Parathyroid adenoma (tissue), 2 donors: ENCODE results near the gene AGBL1.

Experiments
- H2AFZ ChIP-seq: fragments of 300-600 bp; sonication (generic); one replicate; pipeline ENCODE4 v1.7.0; 2017; ENCODE audit warnings: antibody characterized with exemption, mild to moderate bottlenecking
- H3K27ac ChIP-seq: fragments of 300-600 bp; sonication (generic); one replicate; pipeline ENCODE4 v1.7.0; 2017
- H3K27me3 ChIP-seq: fragments of 300-600 bp; sonication (generic); one replicate; pipeline ENCODE4 v1.7.0; 2017; ENCODE audit warnings: low read length; ENCODE audit not compliant: control insufficient read depth, insufficient read depth
- H3K36me3 ChIP-seq: fragments of 300-600 bp; sonication (generic); one replicate; pipeline ENCODE4 v1.7.0; 2017; ENCODE audit warnings: low read length; ENCODE audit not compliant: control insufficient read depth, insufficient read depth
- H3K4me1 ChIP-seq: fragments of 300-600 bp; sonication (generic); one replicate; pipeline ENCODE4 v1.7.0; 2017; ENCODE audit warnings: control low read depth
- H3K4me2 ChIP-seq: fragments of 300-600 bp; sonication (generic); one replicate; pipeline ENCODE4 v1.7.0; 2017; ENCODE audit warnings: low read length
- H3K4me3 ChIP-seq: fragments of 300-600 bp; sonication (generic); one replicate; pipeline ENCODE4 v1.7.0; 2017; ENCODE audit warnings: low read depth, low read length
- H3K79me2 ChIP-seq: fragments of 300-600 bp; sonication (generic); one replicate; pipeline ENCODE4 v1.7.0; 2017; ENCODE audit warnings: control low read depth
- H3K9ac ChIP-seq: fragments of 300-600 bp; sonication (generic); one replicate; pipeline ENCODE4 v1.7.0; 2017; ENCODE audit warnings: mild to moderate bottlenecking
- H3K9me3 ChIP-seq: fragments of 300-600 bp; sonication (generic); one replicate; pipeline ENCODE4 v1.7.0; 2017; ENCODE audit warnings: low read length; ENCODE audit not compliant: control insufficient read depth
- CTCF ChIP-seq: fragments of 300-600 bp; sonication (generic); IDR thresholded peaks from one replicate; pipeline ENCODE4 v1.7.0; 2017; ENCODE audit warnings: antibody characterized with exemption, mild to moderate bottlenecking
- donor health status: primary hyperparathyroidism.

AGBL1 gene

GRCh38 chr15:86772369-86773059, 692.8 kb downstream of the AGBL1 start:
- H3K27ac ChIP-seq: no peak overlapping the region
- H3K4me2 ChIP-seq: no peak overlapping the region
- no peak overlapping the region for H2AFZ ChIP-seq
- no peaks in the 10 kb centered on the region for H3K4me1 ChIP-seq
- H3K9ac ChIP-seq: no peak overlapping the region
- TF ChIP-seq CTCF: no peak
- no peaks in the 10 kb centered on the region for H3K9me3 ChIP-seq
- no peaks in the 10 kb centered on the region for H3K79me2 ChIP-seq
- no peaks in the 10 kb centered on the region for H3K36me3 ChIP-seq
- H3K27me3 ChIP-seq: no peaks in the 10 kb centered on the region
- no peak overlapping the region for H3K4me3 ChIP-seq

GRCh38 chr15:86773736-86774135, 694.1 kb downstream of the AGBL1 start:
- Histone ChIP-seq H3K27ac (no peak overlapping the region), H3K4me3 (no peak overlapping the region)

GRCh38 chr15:86776145-86776544, 696.5 kb downstream of the AGBL1 start:
- Histone ChIP-seq H3K4me1 (no peaks in the 10 kb centered on the region), H3K27me3 (no peaks in the 10 kb centered on the region), H3K9ac (no peak overlapping the region), H3K4me3 (no peak overlapping the region), H3K27ac (no peak overlapping the region), H3K4me2 (no peak overlapping the region), H3K36me3 (no peaks in the 10 kb centered on the region), H3K9me3 (no peaks in the 10 kb centered on the region), H2AFZ (no peak overlapping the region), H3K79me2 (no peaks in the 10 kb centered on the region)
- TF ChIP-seq CTCF: no peak

More at GRCh38 chr15:86773736-86774135, 694.1 kb downstream of the AGBL1 start:
- Histone ChIP-seq H2AFZ (no peak overlapping the region), H3K27me3 (no peaks in the 10 kb centered on the region), H3K9ac (no peak overlapping the region), H3K79me2 (no peaks in the 10 kb centered on the region), H3K9me3 (no peaks in the 10 kb centered on the region), H3K36me3 (no peaks in the 10 kb centered on the region), H3K4me2 (no peak overlapping the region), H3K4me1 (no peaks in the 10 kb centered on the region)
- TF ChIP-seq CTCF: no peak

GRCh38 chr15:86796521-86796920, 716.9 kb downstream of the AGBL1 start:
- Histone ChIP-seq H2AFZ (no peak overlapping the region), H3K36me3 (no peaks in the 10 kb centered on the region), H3K9ac (no peak overlapping the region), H3K4me1 (no peaks in the 10 kb centered on the region), H3K79me2 (no peaks in the 10 kb centered on the region), H3K27ac (no peak overlapping the region), H3K9me3 (no peaks in the 10 kb centered on the region), H3K4me2 (no peak overlapping the region), H3K27me3 (no peaks in the 10 kb centered on the region), H3K4me3 (no peak overlapping the region)
- TF ChIP-seq CTCF: no peak

DNA sequence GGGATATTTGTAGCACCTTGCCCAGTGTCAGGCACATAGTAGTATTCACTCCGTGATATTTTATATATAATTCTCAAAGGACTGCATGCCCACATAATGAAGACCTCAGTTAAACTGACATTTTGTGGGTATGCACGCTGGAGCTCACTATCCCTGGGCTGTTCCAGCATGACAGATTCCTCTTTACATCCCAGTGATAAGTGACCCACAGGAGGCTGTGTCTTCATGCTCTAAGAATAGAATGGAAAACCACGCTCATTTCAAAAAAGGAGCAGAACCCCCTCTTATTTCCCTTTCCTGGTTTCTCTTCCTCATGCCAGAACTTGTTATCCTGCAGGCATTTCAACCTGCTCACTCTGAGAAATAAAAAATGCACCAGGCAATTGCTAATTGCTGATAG, 717.5 kb downstream of the AGBL1 start:
- no peaks in the 10 kb centered on the region for H3K36me3 ChIP-seq
- H3K4me1 ChIP-seq: no peaks in the 10 kb centered on the region
- no peaks in the 10 kb centered on the region for H3K9me3 ChIP-seq
- no peak overlapping the region for H2AFZ ChIP-seq
- H3K4me3 ChIP-seq: no peak overlapping the region
- H3K79me2 ChIP-seq: no peaks in the 10 kb centered on the region
- no peak overlapping the region for H3K9ac ChIP-seq
- H3K27me3 ChIP-seq: no peaks in the 10 kb centered on the region
- no peak overlapping the region for H3K4me2 ChIP-seq
- TF ChIP-seq CTCF: no peak
- H3K27ac ChIP-seq: no peak overlapping the region
